HG02970 (cell line): Measurements from ENCODE around the gene LRRC36.
A peak's percentile ranks its signal among the peaks of the same experiment; 100 is the strongest.
"Not testable (repeated sequence)": the region's sequence is repeated elsewhere in the genome, so short reads cannot be mapped to it uniquely, and the experiment has no call there.

Experiments used
- ATAC-seq: cut with Tn5 transposase; IDR thresholded peaks from one replicate; pipeline ENCODE4 v1.9.1; 2021; ENCODE audit warnings: mild to moderate bottlenecking, moderate library complexity, moderate number of reproducible peaks; ENCODE audit not compliant: unreplicated experiment, low FRiP score

LRRC36 gene

DNA sequence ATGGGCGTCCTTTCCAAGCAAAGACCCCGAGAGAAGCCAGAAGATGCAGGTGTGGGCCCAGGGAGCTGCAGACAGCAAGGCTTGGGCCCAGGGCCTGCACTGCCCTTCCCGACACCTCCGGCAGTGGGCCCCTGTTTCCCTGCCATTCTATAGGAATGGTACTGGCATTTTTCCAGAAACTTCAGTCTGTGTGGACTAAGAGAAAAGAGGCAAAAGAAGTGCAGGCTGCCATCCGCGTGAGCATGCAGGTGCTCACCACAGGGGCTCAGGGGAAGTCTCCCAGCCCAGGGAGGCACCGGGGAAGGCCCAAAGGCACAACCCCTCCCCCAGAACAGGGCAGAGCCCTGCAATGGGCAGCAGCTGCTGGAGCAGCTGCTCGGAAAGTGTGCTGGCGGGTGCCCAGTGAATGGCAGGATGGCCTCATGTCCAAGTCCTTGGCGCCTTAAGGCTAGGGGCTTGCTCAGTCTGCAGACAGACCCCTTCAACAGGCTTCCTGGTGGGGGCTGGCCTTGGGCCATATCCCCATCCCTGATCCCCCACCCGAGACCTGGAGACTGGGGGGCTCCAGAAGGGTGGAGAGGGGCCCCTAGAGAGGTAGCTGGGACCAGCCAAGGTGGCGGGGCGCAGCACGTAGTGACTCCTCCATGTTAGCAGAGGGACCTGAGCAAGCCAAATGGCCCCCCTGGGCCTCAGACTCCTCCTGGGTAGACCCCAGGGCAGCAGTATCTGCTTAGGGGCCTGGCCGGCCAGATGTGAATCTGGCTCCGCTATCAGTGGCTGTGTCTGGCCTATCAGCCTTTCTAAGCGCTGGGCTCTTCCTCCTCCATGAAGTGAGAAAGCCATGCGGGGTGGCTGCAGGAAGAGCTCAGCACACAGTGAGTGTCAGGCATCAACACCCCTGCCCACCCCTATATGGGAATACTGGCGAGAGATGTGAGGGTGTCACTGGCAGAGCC lies 73.4 kb downstream of the LRRC36 start:
- no peak for ATAC-seq

DNA sequence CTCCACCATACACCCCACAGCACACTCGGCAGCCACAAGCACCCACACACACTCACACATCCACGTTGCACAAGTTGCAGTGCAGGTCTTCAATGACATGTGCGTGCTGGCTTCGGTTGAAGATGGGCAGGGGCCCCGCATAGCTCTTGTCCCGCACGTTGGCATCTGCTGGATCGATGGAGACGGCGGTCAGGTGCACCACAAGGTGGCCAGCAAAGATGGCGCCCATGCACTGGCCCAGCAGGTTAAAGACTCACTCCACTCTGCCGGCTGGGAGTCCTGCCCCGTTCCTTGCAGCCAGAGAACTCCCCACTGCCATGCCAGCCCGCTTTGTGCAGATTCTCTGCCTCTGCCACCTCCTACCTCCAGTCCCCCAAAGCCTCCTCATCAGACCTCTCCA lies 74.3 kb downstream of the LRRC36 start:
- no peak for ATAC-seq

DNA sequence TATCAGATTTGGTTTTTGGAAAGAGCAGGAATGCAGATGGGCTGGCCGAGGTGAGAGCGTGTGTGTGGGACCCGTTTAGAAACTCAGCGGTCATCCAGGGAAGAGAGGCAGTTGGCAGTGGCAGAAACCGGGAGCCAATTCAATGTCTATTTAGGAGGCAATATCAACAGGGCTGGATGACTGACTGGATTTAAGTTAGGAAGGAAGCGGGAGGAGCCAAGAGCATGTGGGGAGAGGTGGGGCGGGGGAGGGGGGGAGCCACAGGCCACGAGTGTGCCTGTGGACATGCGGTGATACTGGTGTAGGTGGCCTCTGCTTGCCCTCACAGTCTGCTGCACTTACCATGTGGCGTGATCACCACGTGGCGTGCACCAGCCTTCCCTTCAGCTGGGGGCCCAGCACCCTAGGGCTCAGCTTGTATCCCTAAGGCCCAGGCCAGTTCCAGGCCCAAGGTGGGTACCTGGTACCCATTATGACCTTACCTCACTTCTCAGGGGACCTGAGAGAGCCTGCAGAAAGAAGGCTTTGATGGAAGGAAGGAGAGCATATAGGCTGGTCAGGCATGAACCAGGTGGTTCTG lies 77.5 kb downstream of the LRRC36 start:
- no peak for ATAC-seq

DNA sequence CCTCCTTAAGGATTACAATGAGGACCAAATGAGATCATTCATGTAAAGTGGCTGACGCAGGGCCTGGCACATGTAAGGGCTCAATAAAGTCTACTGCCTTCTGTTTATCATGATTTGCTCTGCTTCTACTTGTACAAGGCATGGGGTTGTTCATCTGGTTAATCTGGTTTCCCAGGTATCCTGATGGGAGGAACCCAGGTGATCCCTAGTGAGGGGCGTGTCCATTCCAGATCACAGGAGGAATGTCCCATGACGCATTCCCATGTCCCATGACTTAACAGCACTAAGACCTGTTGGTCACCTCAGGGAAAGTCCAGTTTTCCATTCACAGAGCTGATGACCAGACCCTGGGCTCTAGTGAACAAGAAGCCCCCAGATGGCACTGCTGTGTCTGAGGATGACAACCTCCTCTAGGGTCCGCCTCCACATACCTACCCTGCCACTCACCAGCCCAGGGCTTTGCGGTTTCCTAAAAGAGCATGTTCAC lies 78.2 kb downstream of the LRRC36 start:
- no peak for ATAC-seq

DNA sequence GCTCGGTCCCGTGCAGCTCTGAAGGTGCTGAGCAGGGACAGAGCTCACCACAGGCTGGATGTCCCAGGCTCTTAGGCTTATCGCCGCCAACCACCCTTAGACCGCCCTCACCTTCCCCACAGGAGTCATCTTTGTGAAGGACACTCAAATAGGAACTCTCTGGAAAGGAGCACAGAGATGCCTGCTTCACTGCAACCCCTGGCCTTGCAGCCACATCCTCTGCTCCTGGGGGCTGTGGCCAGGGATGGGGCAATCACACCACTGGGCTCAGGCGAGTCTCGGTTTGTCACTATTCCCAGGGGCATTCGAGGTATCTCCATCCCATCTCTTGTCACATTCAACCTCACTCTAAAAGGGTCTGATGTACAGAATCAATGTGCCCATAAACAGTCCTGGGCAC lies 78.7 kb downstream of the LRRC36 start:
- no peak for ATAC-seq

DNA sequence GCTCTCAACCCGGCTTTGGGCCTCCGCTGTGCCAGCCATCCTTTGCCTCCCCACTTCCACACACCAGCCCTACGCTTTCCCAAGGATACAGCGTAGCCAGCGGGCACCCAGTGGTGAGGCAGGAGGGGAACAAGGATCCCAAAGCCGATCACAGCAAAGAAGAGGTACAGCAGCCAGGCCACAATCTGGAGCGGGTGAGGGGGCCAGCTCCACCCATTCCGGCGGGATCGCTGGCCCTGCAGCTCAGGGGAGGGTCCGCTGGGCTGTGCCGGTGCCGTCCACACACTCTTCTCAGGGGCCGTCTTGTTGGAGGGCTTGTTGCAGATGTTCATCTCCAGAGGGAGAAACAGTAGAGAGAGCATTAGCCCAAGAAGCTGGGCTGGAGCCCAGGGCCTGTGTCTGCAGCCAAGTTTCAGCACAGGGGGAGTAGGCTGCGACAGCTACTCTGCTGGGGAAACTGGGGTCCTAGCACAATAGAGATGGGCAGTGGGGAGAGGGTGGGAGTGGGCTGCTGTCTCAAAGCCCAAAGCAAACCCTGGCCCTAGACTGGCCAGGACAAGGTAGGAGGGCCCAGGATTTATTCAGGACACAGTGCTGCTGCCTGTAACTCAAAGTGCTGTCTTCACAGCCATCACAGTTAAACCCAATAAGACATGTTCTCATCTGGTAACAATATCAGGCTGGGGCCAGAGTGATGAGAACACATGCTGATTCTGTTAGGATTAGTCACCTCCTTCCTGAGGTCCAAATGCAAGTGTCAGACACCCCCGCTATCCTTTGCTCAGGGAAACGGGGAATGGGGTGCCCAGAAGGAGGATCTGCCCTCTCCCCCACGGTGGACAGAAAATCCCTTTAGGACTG lies 79.7 kb downstream of the LRRC36 start:
- ATAC-seq, result no peak

DNA sequence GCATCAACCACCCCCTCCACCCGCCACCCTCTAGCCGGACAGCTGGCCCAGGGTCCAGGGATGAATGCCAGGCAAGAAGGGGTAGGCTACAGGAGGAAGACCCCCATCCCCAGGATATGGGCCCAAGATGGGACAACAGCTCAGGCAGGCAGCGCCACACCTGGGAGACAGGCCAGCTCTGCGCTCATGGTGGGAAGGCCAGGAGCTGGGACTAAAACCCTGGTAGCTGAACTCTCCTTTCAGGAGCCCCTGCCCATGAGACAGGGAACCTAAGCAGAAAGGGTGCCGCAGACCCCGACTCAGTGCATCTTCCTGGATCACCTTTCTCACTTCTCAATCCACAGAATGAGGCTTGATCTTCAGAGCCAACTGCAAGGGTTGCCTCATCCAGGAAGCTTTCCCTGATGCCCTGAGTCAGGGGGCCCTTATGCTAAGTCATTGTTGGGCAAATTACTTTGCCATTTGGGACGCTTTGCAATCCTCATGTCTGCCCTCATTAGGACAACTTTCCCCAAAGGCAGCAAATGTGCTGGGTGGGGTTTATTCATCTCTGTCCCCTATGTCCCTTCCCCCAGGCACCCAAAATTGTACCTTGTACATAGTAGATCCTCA lies 80.7 kb downstream of the LRRC36 start:
- no peak for ATAC-seq

DNA sequence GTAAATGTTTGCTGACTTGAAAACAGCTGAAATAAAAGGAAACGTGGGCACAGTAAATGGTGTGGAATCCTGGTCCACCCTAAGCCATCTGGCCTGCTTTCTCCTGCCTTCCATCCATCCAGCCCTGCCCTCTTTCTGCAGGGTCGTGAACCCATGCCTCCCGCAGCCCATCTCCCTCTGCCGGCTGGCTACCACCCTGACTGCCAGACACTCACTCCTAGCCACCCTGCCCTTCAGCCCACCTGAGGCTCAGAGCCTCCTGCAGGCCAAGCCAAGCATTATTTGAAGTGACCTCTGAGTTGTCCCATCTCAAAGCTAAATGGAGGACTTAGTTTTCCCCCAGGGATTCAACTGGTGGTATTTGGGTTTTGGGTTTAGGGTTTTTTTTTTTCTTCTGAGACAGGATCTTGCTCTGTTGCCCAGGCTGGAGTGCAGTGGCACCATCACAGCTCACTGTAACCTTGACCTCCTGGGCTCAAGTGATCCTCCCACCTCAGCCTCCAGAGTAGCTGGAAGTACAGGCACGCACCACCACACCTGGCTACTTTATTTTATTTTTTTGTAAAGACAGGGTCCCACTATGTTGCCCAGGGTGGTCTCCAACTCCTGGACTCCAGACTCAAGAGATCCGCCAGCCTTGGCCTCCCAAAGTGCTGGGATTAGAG lies 81.3 kb downstream of the LRRC36 start:
- no peak for ATAC-seq

DNA sequence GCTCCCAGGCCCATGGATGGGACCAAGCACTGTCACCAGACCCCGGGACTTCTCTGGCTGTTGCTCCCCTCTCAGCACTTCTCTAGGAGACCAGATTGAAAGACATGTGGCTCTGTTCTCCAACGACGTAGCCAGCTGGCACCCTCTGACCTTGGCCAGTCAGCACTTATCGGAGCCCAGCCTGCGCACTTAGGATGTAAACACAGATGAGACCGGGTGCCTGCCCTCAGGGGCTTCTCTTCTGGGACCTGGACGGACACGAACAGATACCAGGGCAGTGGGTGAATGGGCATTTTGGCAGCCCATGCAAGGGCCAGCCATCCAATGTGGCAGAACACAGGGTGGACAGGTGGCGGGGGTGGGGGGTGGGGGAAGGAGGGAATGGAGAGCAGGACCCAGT lies 83.0 kb downstream of the LRRC36 start:
- ATAC-seq, result no peak

DNA sequence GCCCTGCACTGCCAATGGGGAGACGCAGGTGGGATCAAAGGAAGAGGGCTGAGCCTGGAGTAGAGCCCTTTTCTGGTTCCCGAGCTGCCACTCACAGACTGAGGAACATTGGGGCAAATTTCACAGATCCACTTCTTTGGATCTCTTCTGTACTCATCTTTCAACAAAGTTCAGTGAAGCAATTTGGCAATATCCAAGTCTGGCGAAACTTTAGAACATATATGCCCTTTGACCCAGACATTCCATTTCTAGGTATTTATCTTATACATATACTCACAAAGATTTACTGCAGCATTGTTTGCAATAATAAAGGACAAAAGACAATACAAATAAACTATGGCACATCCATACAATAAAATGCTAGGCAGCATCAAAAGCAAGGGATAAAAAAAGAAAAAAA lies 84.7 kb downstream of the LRRC36 start:
- ATAC-seq, result no peak

DNA sequence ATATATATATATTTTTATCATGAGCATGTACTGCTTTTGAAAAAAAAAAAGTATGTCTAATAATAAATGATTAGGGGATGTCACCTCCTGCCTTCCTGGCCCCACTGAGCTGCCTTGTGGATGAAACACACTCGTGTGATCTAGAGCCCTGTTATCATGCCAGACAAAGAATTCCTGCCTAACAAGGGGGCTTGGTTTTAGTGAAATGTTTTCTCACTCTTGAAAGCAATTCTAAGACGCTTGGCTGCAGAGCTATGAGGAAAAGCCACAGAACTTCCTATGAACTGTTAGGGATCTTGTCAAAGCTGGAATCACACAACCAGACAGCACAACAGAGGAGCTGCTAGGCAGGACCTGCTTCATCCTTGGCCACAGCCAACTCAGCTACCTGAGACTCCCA lies 85.7 kb downstream of the LRRC36 start:
- no peak for ATAC-seq

DNA sequence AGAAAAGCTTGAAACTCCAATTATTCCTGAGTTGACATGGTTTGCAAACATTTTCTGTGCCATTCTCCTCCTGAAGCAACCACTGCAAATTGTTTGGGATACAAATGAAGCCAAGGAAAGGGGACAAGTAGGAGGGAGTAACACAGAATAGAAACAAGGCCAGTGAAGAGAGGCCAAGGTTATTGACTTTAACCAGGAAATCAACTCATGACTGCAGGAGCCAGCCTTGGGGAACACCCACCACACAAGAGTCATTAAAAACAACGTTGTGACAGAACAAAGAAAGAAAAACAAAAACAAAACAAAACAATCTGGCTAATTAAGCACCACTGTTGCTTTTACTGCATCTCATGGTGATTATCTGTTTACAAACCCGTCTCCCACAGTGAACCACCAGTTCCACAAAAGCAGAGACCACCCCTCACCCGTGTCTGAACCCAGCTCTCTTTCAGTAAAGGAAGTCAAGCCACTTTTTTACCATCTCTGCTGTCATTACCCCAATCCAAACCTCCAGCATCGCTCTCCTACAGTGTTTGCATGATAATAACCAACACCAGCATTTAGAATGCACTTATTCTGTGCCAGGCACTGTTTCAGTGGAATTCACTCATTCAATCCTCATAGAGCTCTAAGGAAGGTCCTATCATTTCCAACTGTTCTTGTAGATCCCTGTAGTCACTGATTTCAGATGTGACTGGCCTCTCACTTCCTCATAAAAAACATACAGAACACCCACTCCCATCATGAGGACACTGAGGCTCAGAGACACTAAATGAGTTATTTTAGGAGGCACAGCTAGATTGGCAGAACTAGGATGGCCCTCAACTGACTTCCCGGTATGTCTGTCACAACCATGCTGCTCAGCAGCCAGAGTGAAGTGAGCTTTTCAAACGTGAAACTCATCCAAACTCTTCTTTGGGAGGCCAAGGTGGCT lies 87.6 kb downstream of the LRRC36 start:
- ATAC-seq, result no peak

DNA sequence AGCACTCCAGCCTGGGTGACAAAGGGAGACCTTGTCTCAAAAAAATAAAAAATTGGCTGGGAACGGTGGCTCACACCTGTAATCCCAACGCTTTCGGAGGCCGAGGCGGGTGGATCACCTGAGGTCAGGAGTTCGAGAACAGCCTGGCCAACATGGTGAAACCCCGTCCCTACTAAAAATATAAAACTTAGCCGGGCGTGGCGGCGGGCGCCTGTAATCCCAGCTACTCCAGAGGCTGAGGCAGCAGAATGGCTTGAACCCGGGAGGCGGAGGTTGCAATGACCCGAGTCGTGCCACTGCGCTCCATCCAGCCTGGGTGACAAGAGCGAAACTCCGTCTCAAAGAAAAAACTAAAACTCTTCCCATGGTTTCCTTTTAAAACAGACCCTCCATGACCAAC lies 88.8 kb downstream of the LRRC36 start:
- ATAC-seq, result not testable (repeated sequence)

DNA sequence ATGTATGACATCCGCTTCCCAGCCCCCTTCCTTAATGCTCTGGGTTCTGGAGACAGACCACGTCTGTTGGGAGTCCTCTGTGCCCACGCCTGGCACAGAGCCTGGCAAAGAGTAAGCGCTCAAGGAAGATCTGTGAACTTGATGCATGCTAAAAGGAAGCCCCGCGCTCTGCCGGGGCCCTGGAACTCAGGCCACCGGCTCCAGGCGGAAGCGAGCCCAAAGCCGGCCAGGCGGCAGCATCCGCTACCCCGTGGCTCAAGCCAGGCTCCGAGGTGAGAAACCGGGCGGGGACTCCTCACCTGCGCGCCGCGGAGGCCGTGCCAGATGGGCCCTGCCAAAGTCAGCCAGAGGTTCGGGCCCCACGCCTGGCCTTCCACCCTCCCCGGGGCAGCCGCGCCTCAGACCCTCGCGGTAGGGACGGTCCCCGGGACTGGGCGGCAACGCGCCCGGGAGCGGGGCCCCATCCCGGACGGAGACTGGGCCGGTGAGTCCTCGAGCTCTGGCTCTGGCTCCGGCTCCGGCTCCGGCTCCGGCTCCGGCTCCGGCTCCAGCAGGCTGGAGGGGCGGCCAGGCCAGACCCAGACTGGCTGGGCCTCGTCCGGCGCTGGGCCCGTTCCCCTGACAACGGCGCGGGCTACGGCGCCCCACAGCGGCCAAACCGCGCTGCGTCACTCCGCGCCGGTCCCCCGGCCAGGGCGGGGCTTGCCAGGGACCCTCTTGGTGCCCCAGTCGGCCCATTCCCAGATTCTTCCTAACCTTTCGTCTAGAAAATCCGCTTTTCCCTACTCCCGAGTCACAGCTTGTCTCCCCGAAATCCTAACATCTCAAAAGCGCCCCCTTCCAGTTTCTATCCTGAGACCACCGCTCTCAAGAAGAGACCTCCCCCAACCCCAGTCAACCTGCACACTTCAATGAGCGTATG lies 89.5 kb downstream of the LRRC36 start, which contains the start of gene ZDHHC1:
Gene ZDHHC1, minus strand, starts transcription at position 606 of the 922 bp plus-strand sequence. CDS start 8,702 bp downstream, outside the sequence.
- peak; percentile 43 for ATAC-seq

DNA sequence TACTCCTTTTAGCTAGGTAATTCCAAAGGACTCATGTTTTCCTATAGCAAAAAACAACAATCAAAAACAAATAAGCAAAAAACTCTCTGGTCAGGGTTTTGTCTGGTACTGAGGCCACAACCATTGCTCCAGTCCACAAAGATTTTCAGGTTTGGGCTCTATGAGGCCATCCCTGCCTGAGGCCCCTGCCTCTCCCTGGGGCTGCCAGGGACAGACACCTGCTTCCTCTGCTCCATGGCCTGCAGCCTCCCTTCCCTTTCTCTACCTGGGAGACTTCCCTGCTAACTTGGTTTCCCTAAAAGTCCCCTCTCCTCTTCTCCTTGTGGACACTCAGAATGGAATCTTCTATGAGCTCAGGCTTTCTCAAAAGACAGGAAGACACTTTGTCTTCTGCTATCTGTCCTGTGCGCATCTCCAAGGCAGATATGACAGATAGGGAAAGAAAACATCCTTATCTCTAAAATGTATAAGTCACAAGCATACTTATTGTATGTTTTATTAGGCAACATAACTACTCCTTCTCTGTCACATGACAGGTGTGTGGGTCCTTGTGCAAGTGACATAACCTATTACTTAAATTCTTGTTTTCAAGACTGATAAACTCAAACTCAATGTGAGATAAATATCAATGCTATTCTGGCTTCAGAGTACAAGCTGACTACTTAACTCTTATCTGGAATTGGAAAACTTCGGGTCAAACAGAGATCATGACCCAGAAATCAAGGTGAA lies 90.9 kb downstream of the LRRC36 start:
- ATAC-seq, result no peak

DNA sequence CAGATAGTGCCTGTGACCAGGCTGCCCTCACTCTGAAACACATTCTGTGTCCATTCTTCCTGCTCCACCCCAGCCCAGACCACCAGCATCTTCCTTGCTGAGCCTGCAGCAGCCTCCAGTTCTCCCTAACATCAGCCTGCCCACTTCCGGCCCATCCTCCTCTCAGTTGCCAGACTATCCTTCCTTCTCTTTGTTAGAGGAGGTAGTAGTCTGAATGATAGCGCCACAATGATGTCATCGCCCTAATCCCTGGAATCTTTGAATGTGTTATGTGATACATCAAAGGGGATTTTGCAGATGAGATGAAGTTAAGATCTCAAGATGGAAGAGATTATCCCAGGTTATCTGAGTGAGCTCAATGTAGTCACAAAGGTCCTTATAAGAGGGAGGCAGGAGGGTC lies 92.9 kb downstream of the LRRC36 start:
- ATAC-seq, result no peak

DNA sequence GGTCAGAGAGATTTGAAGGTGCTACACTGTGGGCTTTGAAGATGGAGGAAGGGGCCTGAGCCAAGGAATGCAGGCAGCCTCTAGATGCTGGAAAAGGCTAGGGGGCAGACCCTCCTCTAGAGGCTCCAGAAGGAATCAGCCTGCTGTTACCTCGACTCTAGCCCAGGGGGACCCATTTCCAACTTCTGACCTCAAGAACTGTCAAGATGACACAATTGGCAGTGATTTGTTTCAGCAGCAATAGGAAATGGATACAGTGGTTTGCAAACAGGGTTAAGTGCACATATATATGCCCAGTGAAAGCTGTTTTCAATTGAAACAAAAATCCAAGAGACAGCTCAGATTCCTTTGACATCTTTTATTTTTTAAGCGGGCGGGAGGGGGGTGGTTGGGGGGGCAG lies 93.3 kb downstream of the LRRC36 start:
- no peak for ATAC-seq
